B cell (primary cell): ENCODE measurements around the gene KCTD4. TPM values are rescaled to one million over a fixed set of nuclear protein-coding genes. Genes with fewer than 3 reads are reported as not detected.

ENCODE experiments used
- ATAC-seq: fragments of 200-7000 bp; cut with Tn5 transposase; one replicate; pipeline ENCODE4 v1.10.0; 2021; ENCODE audit warnings: low read depth, mild to moderate bottlenecking, moderate number of reproducible peaks, moderate library complexity
- CTCF ChIA-PET: fragments of 350-600 bp; sonication (Branson Sonifier 250); formaldehyde crosslinking; loops from one replicate; lab custom pipeline; 2021; ENCODE audit warnings: antibody characterized with exemption, inconsistent platforms; lab: Charles Lee
- POLR2A ChIA-PET: fragments of 350-600 bp; sonication (Branson Sonifier 250); formaldehyde crosslinking; loops from one replicate; lab custom pipeline; 2021; ENCODE audit warnings: antibody characterized with exemption; lab: Charles Lee
- DNase-seq: peaks from one replicate; pipeline ENCODE4 v3.0.0; 2013
- H2AFZ ChIP-seq: 2 replicates; pipeline ENCODE4 v1.6.1; 2012; ENCODE audit warnings: mild to moderate bottlenecking, low read depth, low read length; ENCODE audit not compliant: insufficient read depth, poor library complexity, severe bottlenecking
- H3K27ac ChIP-seq, 2 donors: 1 replicate in 1 of 2; 2 replicates in 1 of 2; pipeline ENCODE4 v1.5.1; 2012 to 2013; ENCODE audit warnings: low read length in 2 of 2, mild to moderate bottlenecking in 2 of 2, moderate library complexity in 1 of 2
- H3K27me3 ChIP-seq, 4 experiments: fragments of 200-600 bp in 1 of 4; sonication (generic) in 1 of 4; replicated peaks in 1 of 4; 1 replicate in 2 of 4; 2 replicates in 2 of 4; pipeline versions ENCODE4 v1.6.1 to v1.7.0; 2013 to 2016; ENCODE audit warnings: low read length in 3 of 4, mild to moderate bottlenecking in 2 of 4, mixed read lengths in 1 of 4, moderate library complexity in 1 of 4; ENCODE audit not compliant: insufficient read depth in 4 of 4, control insufficient read depth in 3 of 4; ENCODE audit errors: control extremely low read depth in 1 of 4
- H3K36me3 ChIP-seq, 2 experiments: replicated peaks in 1 of 2; 1 replicate in 1 of 2; 2 replicates in 1 of 2; pipeline versions ENCODE4 v1.6.1 to v1.7.1; 2013; ENCODE audit warnings: low read length in 1 of 2; ENCODE audit not compliant: insufficient read depth in 2 of 2, control insufficient read depth in 1 of 2; ENCODE audit errors: control extremely low read depth in 1 of 2, extremely low read depth in 1 of 2
- H3K4me1 ChIP-seq, 2 donors: fragments of 200-600 bp in 1 of 2; sonication (generic) in 1 of 2; 1 replicate in 1 of 2; 2 replicates in 1 of 2; pipeline versions ENCODE4 v1.5.1 to v1.6.1; 2013 to 2017; ENCODE audit warnings: low read length in 2 of 2; ENCODE audit not compliant: control insufficient read depth in 2 of 2, insufficient read depth in 2 of 2
- H3K4me2 ChIP-seq: replicated peaks from 2 replicates; pipeline ENCODE3; 2012; ENCODE audit warnings: mild to moderate bottlenecking, low read depth, low read length; ENCODE audit not compliant: poor library complexity, severe bottlenecking
- H3K4me3 ChIP-seq, 5 experiments: fragments of 200-600 bp in 1 of 5; sonication (generic) in 1 of 5; 1 replicate in 3 of 5; 2 replicates in 2 of 5; pipeline versions ENCODE4 v1.5.1 to v1.7.0; 2011 to 2016; ENCODE audit warnings: low read length in 4 of 5, mild to moderate bottlenecking in 4 of 5, low read depth in 2 of 5, control low read depth in 1 of 5, moderate library complexity in 1 of 5; ENCODE audit not compliant: insufficient read depth in 1 of 5; ENCODE audit errors: control extremely low read depth in 1 of 5, extremely low read depth in 1 of 5
- H3K79me2 ChIP-seq: fragments of 200-600 bp; sonication (generic); one replicate; pipeline ENCODE4 v1.6.0; 2016; ENCODE audit warnings: low read length; ENCODE audit not compliant: control insufficient read depth, insufficient read depth
- H3K9ac ChIP-seq: fragments of 200-600 bp; sonication (generic); 2 replicates; pipeline ENCODE4 v1.6.1; 2017; ENCODE audit warnings: mild to moderate bottlenecking, low read length, moderate library complexity
- H3K9me3 ChIP-seq, 3 donors: one replicate each; pipeline versions ENCODE4 v1.6.1 to v1.7.1; 2013; ENCODE audit warnings: low read length in 2 of 3; ENCODE audit not compliant: control insufficient read depth in 2 of 3, insufficient read depth in 1 of 3; ENCODE audit errors: control extremely low read depth in 1 of 3
- H4K20me1 ChIP-seq: 2 replicates; pipeline ENCODE4 v1.6.0; 2012; ENCODE audit warnings: mild to moderate bottlenecking, low read length; ENCODE audit not compliant: insufficient read depth, control insufficient read depth, poor library complexity, severe bottlenecking
- H3K27ac Mint-ChIP-seq: one replicate; pipeline ENCODE4 v1.8.0; 2021; ENCODE audit warnings: mixed read lengths
- H3K27me3 Mint-ChIP-seq: one replicate; pipeline ENCODE4 v1.8.0; 2021; ENCODE audit warnings: mixed read lengths
- H3K4me1 Mint-ChIP-seq: one replicate; pipeline ENCODE4 v1.8.0; 2021; ENCODE audit warnings: mixed read lengths
- H3K4me3 Mint-ChIP-seq: one replicate; pipeline ENCODE4 v1.8.0; 2021; ENCODE audit warnings: mixed read lengths
- H3K9me3 Mint-ChIP-seq: one replicate; pipeline ENCODE4 v1.8.0; 2022; ENCODE audit warnings: mixed read lengths; ENCODE audit not compliant: insufficient read depth
- CTCF ChIP-seq: fragments of 200-600 bp; IDR thresholded peaks from one replicate; pipeline ENCODE4 v1.8.0; 2022; ENCODE audit warnings: antibody characterized with exemption, mild to moderate bottlenecking
- EZH2 ChIP-seq: IDR thresholded peaks from 2 replicates; pipeline ENCODE4 v1.6.1; 2012; ENCODE audit warnings: borderline replicate concordance, low read depth, mild to moderate bottlenecking, moderate library complexity, low read length; ENCODE audit not compliant: insufficient read depth, poor library complexity, severe bottlenecking
- WGBS: methylation state at CpG from one replicate; pipeline ENCODE4 v1.1.5; 2013; ENCODE audit warnings: missing lambda C conversion rate; ENCODE audit not compliant: insufficient coverage; 5-methylcytosine and 5-hydroxymethylcytosine counted together
- intact Hi-C: fragments of 100-400 bp; cut with micrococcal nuclease; formaldehyde crosslinking; loops from one replicate; pipeline ENCODE4 v1.10.0; 2022
- polyA plus RNA-seq: library from polyadenylated mRNA; depleted of rRNA; stranded (reverse); fragments of >200 nt; gene quantifications from 2 replicates; pipeline ENCODE4 v1.2.3, GENCODE V29; 2012
- total RNA-seq, 2 donors: library from RNA; stranded (reverse); fragments of 120-200 nt in 1 of 2; gene quantifications; 1 replicate in 1 of 2; 2 replicates in 1 of 2; pipeline versions ENCODE4 v1.2.3 to v1.2.4, GENCODE V29; 2013 to 2022

The KCTD4 gene
- total and polyA plus RNA-seq, 2 donors (not counting 1 experiment from before 2014, with no cell fraction given): not detected

- no peaks in the 10 kb centered on the region for H3K27me3 Mint-ChIP-seq
- Histone ChIP-seq H3K4me3 (no peak overlapping the region), H4K20me1 (no peaks in the 10 kb centered on the region), H3K36me3 (no peaks in the 10 kb centered on the region), H3K4me1 (no peaks in the 10 kb centered on the region), H3K79me2 (peaks cover 3% of the 10 kb centered on the region), H3K27me3 (no peaks in the 10 kb centered on the region), H2AFZ (no peak overlapping the region), H3K27ac (no peak overlapping the region), H3K4me2 (no peak overlapping the region), H3K9ac (no peak overlapping the region), H3K9me3 (peaks cover 0 to 4% (median 0%) of the 10 kb centered on the region in 3 donors)
- DNase-seq (no peak), ATAC-seq (no peak)
- H3K9me3 Mint-ChIP-seq: no peaks in the 10 kb centered on the region
- TF ChIP-seq EZH2: no peak
- no peak for TF ChIP-seq CTCF
- intact Hi-C loops: no loop called here
- POLR2A ChIA-PET: no interaction called here
- no peaks in the 10 kb centered on the region for H3K4me1 Mint-ChIP-seq
- CTCF ChIA-PET: no interaction called here
- no peak overlapping the region for H3K27ac Mint-ChIP-seq
- H3K4me3 Mint-ChIP-seq: no peak overlapping the region
- WGBS: 95% methylated on average over 6 of the region's 8 CpGs
Measured at GRCh38 chr13:45243077-45243476, 42.2 kb upstream of the KCTD4 start.

GRCh38 chr13:45242524-45242923, 41.7 kb upstream of the KCTD4 start:
- Histone ChIP-seq H3K27me3 (no peaks in the 10 kb centered on the region), H3K9me3 (peaks cover 0 to 4% (median 0%) of the 10 kb centered on the region in 3 donors), H4K20me1 (no peaks in the 10 kb centered on the region), H3K9ac (no peak overlapping the region), H3K4me1 (no peaks in the 10 kb centered on the region), H3K36me3 (no peaks in the 10 kb centered on the region), H3K27ac (no peak overlapping the region), H3K79me2 (peaks cover 3% of the 10 kb centered on the region), H3K4me2 (no peak overlapping the region), H2AFZ (no peak overlapping the region), H3K4me3 (no peak overlapping the region)
- intact Hi-C loops: no loop called here
- POLR2A ChIA-PET: no interaction called here
- no CpG with 5 or more reads among the region's 1 CpG for WGBS
- TF ChIP-seq EZH2: no peak
- TF ChIP-seq CTCF: no peak
- CTCF ChIA-PET: no interaction called here
- ATAC-seq: no peak
- H3K9me3 Mint-ChIP-seq: no peaks in the 10 kb centered on the region
- no peaks in the 10 kb centered on the region for H3K27me3 Mint-ChIP-seq
- H3K27ac Mint-ChIP-seq: no peak overlapping the region
- no peaks in the 10 kb centered on the region for H3K4me1 Mint-ChIP-seq
- no peak overlapping the region for H3K4me3 Mint-ChIP-seq
- DNase-seq: no peak
